HG03457 (cell line): ENCODE results near the gene LCN2.
"Not testable (repeated sequence)": the region's sequence is repeated elsewhere in the genome, so short reads cannot be mapped to it uniquely, and the experiment has no call there.

Experiments used
- ATAC-seq: cut with Tn5 transposase; IDR thresholded peaks from one replicate; pipeline ENCODE4 v1.9.1; 2021; ENCODE audit warnings: moderate number of reproducible peaks; ENCODE audit not compliant: unreplicated experiment

The LCN2 gene

GRCh38 chr9:128149001-128149701 lies at the start of gene LCN2:
Gene LCN2 (plus strand): TSS chr9:128149453. CDS start chr9:128149526, 73 bp downstream.
- no peak for ATAC-seq

- ATAC-seq = no peak
Observed at GRCh38 chr9:128099932-128100491, 49.2 kb upstream of the LCN2 start.

GRCh38 chr9:128100581-128100980 lies 48.7 kb upstream of the LCN2 start:
- ATAC-seq = no peak

- ATAC-seq = no peak
Observed at GRCh38 chr9:128101231-128101661, 48.0 kb upstream of the LCN2 start.

- no peak for ATAC-seq
Observed at GRCh38 chr9:128101690-128102089, 47.6 kb upstream of the LCN2 start.

- ATAC-seq = no peak
Observed at GRCh38 chr9:128102196-128102595, 47.1 kb upstream of the LCN2 start.

- no peak for ATAC-seq
Observed at GRCh38 chr9:128102861-128103588, 46.2 kb upstream of the LCN2 start.

GRCh38 chr9:128103589-128103962 lies 45.7 kb upstream of the LCN2 start:
- no peak for ATAC-seq

GRCh38 chr9:128104171-128104618 lies 45.1 kb upstream of the LCN2 start:
- ATAC-seq = no peak

- no peak for ATAC-seq
Observed at GRCh38 chr9:128105538-128106175, 43.6 kb upstream of the LCN2 start.

GRCh38 chr9:128106181-128106939 lies 42.9 kb upstream of the LCN2 start:
- ATAC-seq = no peak

GRCh38 chr9:128106940-128107467 lies 42.2 kb upstream of the LCN2 start:
- no peak for ATAC-seq

GRCh38 chr9:128107468-128108268 lies 41.6 kb upstream of the LCN2 start:
- no peak for ATAC-seq

GRCh38 chr9:128108269-128109049 lies 40.8 kb upstream of the LCN2 start:
- no peak for ATAC-seq

- no peak for ATAC-seq
Observed at GRCh38 chr9:128109050-128109709, 40.1 kb upstream of the LCN2 start.

GRCh38 chr9:128111726-128112125 lies 37.5 kb upstream of the LCN2 start:
- not testable (repeated sequence) for ATAC-seq

- ATAC-seq = no peak
Observed at GRCh38 chr9:128113526-128114325, 35.5 kb upstream of the LCN2 start.
